GM21526 (cell line): ENCODE measurements around the gene PRICKLE3.

Source experiments
- ATAC-seq: cut with Tn5 transposase; IDR thresholded peaks from one replicate; pipeline ENCODE4 v1.9.1; 2021; ENCODE audit warnings: moderate library complexity; ENCODE audit not compliant: unreplicated experiment, low FRiP score

Gene PRICKLE3

GRCh38 chrX:49209434-49210251 lies 23.5 kb upstream of the PRICKLE3 start:
- ATAC-seq = no peak

- ATAC-seq = no peak
Measured at GRCh38 chrX:49208399-49208798, 22.2 kb upstream of the PRICKLE3 start.

- ATAC-seq = no peak
Measured at GRCh38 chrX:49206543-49206942, 20.4 kb upstream of the PRICKLE3 start.

GRCh38 chrX:49205443-49205842 lies 19.3 kb upstream of the PRICKLE3 start:
- ATAC-seq = no peak

DNA sequence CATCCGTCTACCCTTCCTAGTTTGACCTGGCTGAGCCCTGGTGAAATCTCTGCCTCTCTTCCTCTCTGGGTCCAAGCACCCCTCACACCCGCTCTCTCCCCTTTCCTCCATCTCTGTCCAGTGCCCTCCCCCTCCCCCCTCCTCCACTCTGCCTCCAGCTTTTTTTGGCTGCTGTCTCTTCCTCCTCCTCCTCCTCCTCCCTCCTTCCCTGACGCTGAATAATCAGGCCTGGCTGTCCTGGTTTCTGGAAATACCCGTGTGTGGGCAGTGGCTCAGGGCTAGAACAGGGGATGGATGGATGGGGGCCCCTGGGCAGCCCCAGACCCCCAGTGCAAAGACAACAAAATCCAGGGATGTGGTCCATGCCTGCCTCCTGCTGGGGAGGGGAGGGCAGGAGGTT lies 18.5 kb upstream of the PRICKLE3 start:
- no peak for ATAC-seq

- ATAC-seq = no peak
Measured at GRCh38 chrX:49204017-49204416, 17.8 kb upstream of the PRICKLE3 start.

- no peak for ATAC-seq
Measured at GRCh38 chrX:49203536-49203935, 17.4 kb upstream of the PRICKLE3 start.

DNA sequence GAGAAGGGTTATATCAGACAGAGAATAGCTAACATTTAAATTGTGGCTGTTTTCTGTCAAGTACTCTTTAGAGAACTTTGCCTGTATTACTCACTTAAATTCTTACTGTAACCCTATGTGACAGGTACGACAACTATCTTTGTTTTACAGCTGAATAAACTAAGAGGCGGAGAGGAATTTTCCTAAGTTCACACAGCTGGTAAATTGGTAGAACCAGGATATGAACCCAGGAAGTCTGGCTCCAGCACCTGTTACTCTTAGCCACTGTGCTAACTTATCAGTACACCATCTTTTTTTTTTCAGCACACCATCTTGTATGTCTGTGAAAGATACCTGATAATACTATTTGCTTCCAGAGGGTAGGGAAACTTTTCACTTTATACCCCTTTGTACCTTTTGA lies 15.8 kb upstream of the PRICKLE3 start:
- ATAC-seq = no peak

- peak; percentile 91 for ATAC-seq
Measured at GRCh38 chrX:49199906-49200771, 14.0 kb upstream of the PRICKLE3 start, which contains the start of gene SYP. Gene SYP, minus strand, starts transcription at chrX:49200193. Its CDS starts 7 bp downstream, at chrX:49200186.

DNA sequence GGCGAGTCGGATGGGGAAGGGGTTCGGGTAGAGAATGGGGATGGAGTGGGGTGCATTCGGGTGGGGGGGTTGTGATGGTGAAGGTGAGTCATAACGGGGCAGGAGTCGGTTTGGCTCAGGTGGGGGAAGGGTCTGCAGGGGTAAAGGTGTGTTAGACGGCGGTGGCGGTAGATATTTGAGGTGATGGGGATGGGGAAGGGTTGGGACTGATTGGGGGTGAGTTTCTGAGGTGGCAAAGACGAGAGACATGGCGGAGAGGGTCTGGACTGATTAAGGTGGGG lies 13.1 kb upstream of the PRICKLE3 start:
- ATAC-seq = no peak

DNA sequence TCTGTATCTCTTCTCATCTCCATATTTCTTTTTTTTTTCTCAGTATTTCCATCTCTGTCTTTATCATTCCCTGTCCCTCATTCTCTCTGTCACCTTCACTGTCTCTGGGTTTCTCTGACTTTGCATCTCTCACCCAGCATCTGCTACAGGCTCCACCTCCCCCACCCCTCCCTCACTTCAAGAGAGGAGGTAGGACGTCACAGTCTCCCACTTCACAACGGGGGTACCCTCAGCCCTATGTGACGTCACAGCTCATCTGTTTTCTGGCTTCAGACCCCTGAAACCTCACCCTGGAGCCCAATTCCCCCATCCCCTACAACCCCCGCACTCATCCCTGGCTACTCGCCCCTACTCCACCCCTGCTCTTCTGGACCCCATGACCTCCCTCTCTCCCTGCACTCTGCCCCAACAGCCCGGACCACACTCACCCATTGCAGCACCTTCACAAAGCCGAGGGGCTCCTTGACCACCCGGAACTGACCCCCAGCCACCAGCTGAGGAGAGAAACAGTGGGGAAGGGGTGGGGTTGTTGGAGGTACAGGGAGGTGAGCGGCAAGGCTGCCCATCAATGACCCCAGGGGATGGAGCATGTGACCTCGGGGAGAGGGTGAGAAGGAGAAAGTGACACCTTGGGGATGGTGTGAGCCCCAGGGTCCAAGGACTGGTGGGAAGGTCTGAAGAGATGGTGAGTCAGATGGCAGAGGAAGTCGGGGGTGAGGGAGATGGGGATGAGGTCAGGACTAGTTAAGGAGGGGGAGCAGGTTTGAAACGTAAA lies 12.6 kb upstream of the PRICKLE3 start:
- no peak for ATAC-seq

GRCh38 chrX:49197543-49198087 lies 11.4 kb upstream of the PRICKLE3 start:
- no peak for ATAC-seq

DNA sequence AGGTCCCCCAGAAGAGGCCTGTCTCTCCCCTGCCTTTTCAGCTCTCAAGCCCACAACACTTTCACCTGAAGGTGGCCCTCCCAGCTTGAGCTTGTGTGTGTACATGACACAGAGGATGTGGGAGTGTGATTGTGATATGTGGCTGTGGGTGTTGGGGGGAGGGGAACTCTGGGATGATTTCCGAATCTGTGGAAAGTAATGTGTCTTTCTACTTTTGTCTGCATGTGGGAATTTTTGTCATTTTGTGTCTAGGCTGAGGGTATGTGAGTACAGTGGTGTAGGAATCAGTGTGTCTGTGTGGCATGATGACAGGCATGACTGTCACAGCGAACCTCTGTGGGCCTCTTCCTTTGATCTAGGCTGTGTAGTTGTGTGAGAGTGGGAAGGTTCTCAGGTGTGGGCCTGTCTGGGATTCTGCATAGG lies 7.4 kb upstream of the PRICKLE3 start:
- no peak for ATAC-seq

DNA sequence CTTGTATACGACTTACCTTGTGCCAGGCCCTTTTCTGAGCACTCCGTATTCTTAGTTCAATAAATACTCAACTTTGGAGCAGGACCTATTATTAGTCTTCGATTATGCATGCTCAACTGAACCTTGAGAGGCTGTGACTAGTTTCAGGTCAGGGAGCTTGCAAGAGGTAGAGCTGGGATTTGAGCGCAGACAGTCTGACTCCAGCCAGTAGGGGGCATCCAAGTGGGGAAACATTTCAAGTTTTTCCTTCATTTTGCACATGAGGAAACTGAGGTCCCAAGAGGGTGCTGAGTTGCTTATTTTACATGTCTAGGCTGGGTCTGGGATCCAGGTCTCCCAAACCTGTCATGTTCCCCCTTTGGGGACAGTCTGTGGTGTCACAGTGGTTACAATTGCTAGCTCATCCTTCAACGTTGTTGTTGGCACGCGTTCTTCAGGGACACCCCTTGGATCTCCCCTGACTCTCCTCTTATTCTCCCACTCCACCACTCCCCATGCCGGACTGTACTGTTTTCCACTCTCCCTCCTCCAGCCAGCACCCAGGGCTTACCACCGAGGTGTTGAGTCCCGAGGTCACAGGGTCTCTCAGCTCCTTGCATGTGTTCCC lies 6.7 kb upstream of the PRICKLE3 start:
- no peak for ATAC-seq

- ATAC-seq = no peak
Measured at GRCh38 chrX:49191574-49192011, 5.4 kb upstream of the PRICKLE3 start.

DNA sequence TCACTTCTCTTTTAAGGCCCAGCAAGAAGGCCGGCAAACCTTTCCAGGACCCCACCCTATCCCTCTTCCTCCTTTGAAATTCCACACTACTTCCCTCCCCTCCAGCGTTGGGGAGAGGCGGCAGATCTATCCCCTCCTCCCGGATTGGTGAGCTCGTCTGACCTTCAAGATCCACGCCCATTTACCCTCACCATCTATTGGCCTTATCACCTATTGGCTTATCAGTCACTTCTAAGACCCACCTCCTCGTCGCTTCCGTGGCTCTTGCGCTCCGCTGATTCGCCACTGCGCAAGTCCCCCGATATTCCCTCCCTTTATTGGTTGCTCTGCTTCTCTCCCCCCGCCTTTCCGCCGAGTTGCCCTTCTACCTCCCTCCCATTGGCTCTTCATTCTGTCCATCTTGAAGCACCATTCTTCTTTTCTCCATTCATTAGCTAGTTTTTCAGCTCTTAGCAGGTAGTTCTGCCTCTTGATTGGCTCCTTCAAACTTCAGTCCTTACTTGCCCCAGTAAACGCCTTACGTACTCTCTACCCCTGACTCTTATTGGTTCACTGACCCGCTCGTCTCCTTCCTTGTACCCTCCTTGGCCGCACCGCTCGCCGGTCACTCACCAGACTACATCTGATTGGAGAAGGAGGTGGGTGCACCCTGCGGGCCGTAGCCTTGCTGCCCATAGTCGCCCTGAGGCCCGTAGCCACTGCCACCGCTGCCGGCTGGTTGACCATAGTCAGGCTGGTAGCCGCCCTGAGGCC lies 4.8 kb upstream of the PRICKLE3 start:
- ATAC-seq = peak; percentile 86

DNA sequence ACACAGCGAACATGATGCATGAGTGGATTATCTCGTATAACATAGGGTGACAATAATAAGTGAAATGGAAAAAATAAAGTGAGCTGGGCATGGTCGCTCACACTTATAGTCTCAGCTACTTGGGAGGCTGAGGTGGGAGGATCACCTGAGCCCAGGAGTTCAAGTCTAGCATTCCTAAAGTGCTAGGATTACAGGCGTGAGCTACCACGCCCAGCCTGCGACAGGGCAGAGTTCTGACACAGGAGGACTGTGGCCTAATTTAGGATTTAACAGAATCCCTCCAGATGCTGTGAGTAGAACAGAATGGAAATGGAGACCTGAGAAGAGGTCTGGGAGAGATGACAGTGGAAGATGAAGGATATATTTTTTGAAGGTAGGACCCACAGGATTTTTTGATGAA lies 3.4 kb upstream of the PRICKLE3 start:
- no peak for ATAC-seq

DNA sequence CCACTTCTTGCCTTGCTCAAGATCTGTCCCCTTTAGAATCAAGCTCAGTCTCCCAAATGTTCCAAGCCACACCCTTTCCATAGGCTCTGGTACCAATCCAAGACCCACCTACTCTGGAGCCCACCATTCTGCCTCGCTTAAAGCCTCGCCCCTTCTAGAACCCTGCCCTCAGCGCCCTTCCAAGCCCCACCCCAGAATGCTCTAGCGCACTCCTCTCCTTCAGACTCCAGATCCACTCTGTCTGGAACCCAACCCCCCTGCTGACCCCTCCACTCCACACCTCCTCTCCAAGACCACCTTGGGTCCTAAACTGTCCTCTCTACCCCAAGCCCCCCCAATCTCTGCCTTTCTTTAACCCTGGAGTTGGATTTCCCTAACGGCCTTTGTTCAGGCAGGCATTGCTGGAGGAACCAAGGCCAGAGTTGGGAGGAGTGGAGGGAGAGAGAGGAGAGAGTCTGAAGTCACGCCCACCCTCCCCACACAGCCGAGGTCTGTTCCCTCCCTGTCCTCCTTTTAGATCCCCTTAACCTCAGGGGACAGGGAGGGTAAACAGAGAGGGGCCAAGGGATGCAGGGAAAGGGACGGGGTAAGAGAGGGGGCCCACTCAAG lies 2.4 kb upstream of the PRICKLE3 start:
- ATAC-seq = no peak

- no peak for ATAC-seq
Measured at GRCh38 chrX:49187526-49187925, 1.4 kb upstream of the PRICKLE3 start.
